ENCODE results near the gene PSMD1. TPM values are rescaled to one million over a fixed set of nuclear protein-coding genes. Genes with fewer than 3 reads are reported as not detected.

Gene PSMD1
- total RNA-seq, 1 donor from 2014 or later, result 77.2 TPM

GRCh38 chr2:231011526-231011925, 45.1 kb upstream of the PSMD1 start:
- H3K27me3 ChIP-seq (ENCODE audit: control insufficient read depth, insufficient read depth, low read length), result peaks cover 28% of the 10 kb centered on the region

GRCh38 chr2:231012463-231012862, 44.2 kb upstream of the PSMD1 start:
- TF ChIP-seq CTCF (IDR thresholded peaks at IDR 0.05; ENCODE audit: insufficient read depth, low read length, poor library complexity, severe bottlenecking), result no peak
- DNase-seq (ENCODE audit: low read depth), result no peak
- H3K36me3 ChIP-seq (ENCODE audit: control insufficient read depth, insufficient read depth, low read length), result no peaks in the 10 kb centered on the region
- H3K4me3 ChIP-seq (ENCODE audit: low read depth, low read length), result no peak overlapping the region
- peaks cover 30% of the 10 kb centered on the region for H3K27me3 ChIP-seq (ENCODE audit: control insufficient read depth, insufficient read depth, low read length)

More at GRCh38 chr2:231011526-231011925, 45.1 kb upstream of the PSMD1 start:
- Histone ChIP-seq H3K4me3 (ENCODE audit: low read depth, low read length) (no peak overlapping the region), H3K36me3 (ENCODE audit: control insufficient read depth, insufficient read depth, low read length) (no peaks in the 10 kb centered on the region)
- no peak for TF ChIP-seq CTCF (IDR thresholded peaks at IDR 0.05; ENCODE audit: insufficient read depth, low read length, poor library complexity, severe bottlenecking)
- no peak for DNase-seq (ENCODE audit: low read depth)

GRCh38 chr2:231013820-231014219, 42.8 kb upstream of the PSMD1 start:
- H3K4me3 ChIP-seq (ENCODE audit: low read depth, low read length), result no peak overlapping the region
- TF ChIP-seq CTCF (IDR thresholded peaks at IDR 0.05; ENCODE audit: insufficient read depth, low read length, poor library complexity, severe bottlenecking), result no peak
- H3K27me3 ChIP-seq (ENCODE audit: control insufficient read depth, insufficient read depth, low read length), result peaks cover 21% of the 10 kb centered on the region
- DNase-seq (ENCODE audit: low read depth), result no peak
- no peaks in the 10 kb centered on the region for H3K36me3 ChIP-seq (ENCODE audit: control insufficient read depth, insufficient read depth, low read length)

- Histone ChIP-seq H3K27me3 (ENCODE audit: control insufficient read depth, insufficient read depth, low read length) (peaks cover 14% of the 10 kb centered on the region), H3K4me3 (ENCODE audit: low read depth, low read length) (no peak overlapping the region), H3K36me3 (ENCODE audit: control insufficient read depth, insufficient read depth, low read length) (no peaks in the 10 kb centered on the region)
- no peak for TF ChIP-seq CTCF (IDR thresholded peaks at IDR 0.05; ENCODE audit: insufficient read depth, low read length, poor library complexity, severe bottlenecking)
- DNase-seq (ENCODE audit: low read depth), result no peak
These were observed 41.2 kb upstream of the PSMD1 start for GRCh38 chr2:231015478-231015877.

- no peak for TF ChIP-seq CTCF (IDR thresholded peaks at IDR 0.05; ENCODE audit: insufficient read depth, low read length, poor library complexity, severe bottlenecking)
- H3K36me3 ChIP-seq (ENCODE audit: control insufficient read depth, insufficient read depth, low read length), result no peaks in the 10 kb centered on the region
- no peak overlapping the region for H3K4me3 ChIP-seq (ENCODE audit: low read depth, low read length)
- peaks cover 14% of the 10 kb centered on the region for H3K27me3 ChIP-seq (ENCODE audit: control insufficient read depth, insufficient read depth, low read length)
- no peak for DNase-seq (ENCODE audit: low read depth)
These were observed 40.7 kb upstream of the PSMD1 start for GRCh38 chr2:231015926-231016325.

- Histone ChIP-seq H3K4me3 (ENCODE audit: low read depth, low read length) (no peak overlapping the region), H3K27me3 (ENCODE audit: control insufficient read depth, insufficient read depth, low read length) (peaks cover 11% of the 10 kb centered on the region), H3K36me3 (ENCODE audit: control insufficient read depth, insufficient read depth, low read length) (no peaks in the 10 kb centered on the region)
- DNase-seq (ENCODE audit: low read depth), result no peak
- TF ChIP-seq CTCF (IDR thresholded peaks at IDR 0.05; ENCODE audit: insufficient read depth, low read length, poor library complexity, severe bottlenecking), result no peak
These were observed 40.0 kb upstream of the PSMD1 start for GRCh38 chr2:231016566-231017230.

Data from kidney epithelial cell (primary cell).